Type B pancreatic cell (in vitro differentiated cells): ENCODE results near the gene SELPLG. TPM values are rescaled to one million over a fixed set of nuclear protein-coding genes. Genes with fewer than 3 reads are reported as not detected.
"Not testable (repeated sequence)": the region's sequence is repeated elsewhere in the genome, so short reads cannot be mapped to it uniquely, and the experiment has no call there.

ENCODE experiments used
- DNase-seq: peaks from one replicate; pipeline ENCODE4 v3.0.0; 2021; ENCODE audit warnings: mixed read lengths; ENCODE audit not compliant: unreplicated experiment; ENCODE audit errors: extremely low spot score
- H3K27ac Mint-ChIP-seq: 2 replicates; pipeline ENCODE4 v1.8.0; 2021; ENCODE audit warnings: mild to moderate bottlenecking, mixed read lengths
- H3K27me3 Mint-ChIP-seq: 2 replicates; pipeline ENCODE4 v1.8.0; 2021; ENCODE audit warnings: mixed read lengths
- H3K36me3 Mint-ChIP-seq: 2 replicates; pipeline ENCODE4 v1.8.0; 2021; ENCODE audit warnings: mixed read lengths
- H3K4me1 Mint-ChIP-seq: one replicate; pipeline ENCODE4 v1.8.0; 2021; ENCODE audit warnings: mixed read lengths; ENCODE audit not compliant: unreplicated experiment
- H3K4me3 Mint-ChIP-seq: 2 replicates; pipeline ENCODE4 v1.8.0; 2021; ENCODE audit warnings: mild to moderate bottlenecking, mixed read lengths
- H3K9me3 Mint-ChIP-seq: 2 replicates; pipeline ENCODE4 v1.8.0; 2021; ENCODE audit warnings: mixed read lengths
- CTCF ChIP-seq: fragments of 200-600 bp; sonication (generic); conservative IDR thresholded peaks from 2 replicates; pipeline ENCODE4 v1.5.0; 2021; ENCODE audit warnings: antibody characterized with exemption, mild to moderate bottlenecking
- total RNA-seq: library from RNA; stranded (reverse); gene quantifications from 2 replicates; pipeline ENCODE4 v1.2.1, GENCODE V29; 2021; ENCODE audit warnings: low replicate concordance

SELPLG gene
- total RNA-seq, 1 donor from 2014 or later: 0.48 TPM

GRCh38 chr12:108578813-108579212 is 54.9 kb downstream of the SELPLG start:
- peaks cover 12% of the 10 kb centered on the region for H3K4me1 Mint-ChIP-seq
- H3K27me3 Mint-ChIP-seq: peaks cover 3% of the 10 kb centered on the region
- no peak for DNase-seq
- peaks cover 5% of the 10 kb centered on the region for H3K9me3 Mint-ChIP-seq
- no peak overlapping the region for H3K4me3 Mint-ChIP-seq
- H3K27ac Mint-ChIP-seq: no peak overlapping the region
- H3K36me3 Mint-ChIP-seq: no peaks in the 10 kb centered on the region
- no peak for TF ChIP-seq CTCF

GRCh38 chr12:108578264-108578663 is 55.4 kb downstream of the SELPLG start:
- H3K4me3 Mint-ChIP-seq: no peak overlapping the region
- H3K27me3 Mint-ChIP-seq: peaks cover 3% of the 10 kb centered on the region
- DNase-seq: no peak
- no peak overlapping the region for H3K27ac Mint-ChIP-seq
- peaks cover 5% of the 10 kb centered on the region for H3K9me3 Mint-ChIP-seq
- no peaks in the 10 kb centered on the region for H3K36me3 Mint-ChIP-seq
- H3K4me1 Mint-ChIP-seq: peaks cover 8% of the 10 kb centered on the region
- TF ChIP-seq CTCF: no peak

GRCh38 chr12:108577458-108577857 is 56.2 kb downstream of the SELPLG start:
- Mint-ChIP-seq H3K27me3 (peaks cover 3% of the 10 kb centered on the region), H3K4me1 (peaks cover 6% of the 10 kb centered on the region), H3K4me3 (no peak overlapping the region), H3K9me3 (peaks cover 5% of the 10 kb centered on the region), H3K27ac (no peak overlapping the region), H3K36me3 (no peaks in the 10 kb centered on the region)
- no peak for DNase-seq
- TF ChIP-seq CTCF: no peak

GRCh38 chr12:108576660-108577234 is 56.9 kb downstream of the SELPLG start:
- Mint-ChIP-seq H3K27me3 (peaks cover 3% of the 10 kb centered on the region), H3K9me3 (peaks cover 5% of the 10 kb centered on the region), H3K4me1 (peaks cover 6% of the 10 kb centered on the region), H3K36me3 (no peaks in the 10 kb centered on the region), H3K4me3 (no peak overlapping the region), H3K27ac (no peak overlapping the region)
- no peak for TF ChIP-seq CTCF
- no peak for DNase-seq

- peaks cover 3% of the 10 kb centered on the region for H3K27me3 Mint-ChIP-seq
- DNase-seq: peak; percentile 39
- H3K36me3 Mint-ChIP-seq: no peaks in the 10 kb centered on the region
- H3K9me3 Mint-ChIP-seq: peaks cover 5% of the 10 kb centered on the region
- H3K27ac Mint-ChIP-seq: no peak overlapping the region
- H3K4me1 Mint-ChIP-seq: peaks cover 1% of the 10 kb centered on the region
- TF ChIP-seq CTCF: no peak
- no peak overlapping the region for H3K4me3 Mint-ChIP-seq
Observed at GRCh38 chr12:108575199-108575912, 58.3 kb downstream of the SELPLG start.

- H3K4me1 Mint-ChIP-seq, H3K27me3 Mint-ChIP-seq, H3K27ac Mint-ChIP-seq, H3K9me3 Mint-ChIP-seq, H3K36me3 Mint-ChIP-seq, H3K4me3 Mint-ChIP-seq, DNase-seq: not testable (repeated sequence)
Observed at GRCh38 chr12:108574276-108574675, 59.4 kb downstream of the SELPLG start.
